ENCODE measurements around the gene CLEC18A.

Gene CLEC18A

GRCh38 chr16:69936751-69937211 is 14.4 kb upstream of the CLEC18A start:
- Histone ChIP-seq H3K36me3 (peaks cover 4% of the 10 kb centered on the region; the same call in 1 of the 2 replicates), H3K9me3 (no peaks in the 10 kb centered on the region), H3K4me3 (ENCODE audit: low read depth, low read length) (no peak overlapping the region), H3K27me3 (no peaks in the 10 kb centered on the region), H3K4me1 (peaks cover under 1% of the 10 kb centered on the region)
- TF ChIP-seq CTCF (IDR thresholded peaks at IDR 0.05; ENCODE audit: low read depth, low read length): no peak
- no peak for DNase-seq

GRCh38 chr16:69937465-69937951 is 13.6 kb upstream of the CLEC18A start:
- peak; percentile 29; the same call in 1 of the 2 replicates for TF ChIP-seq CTCF (IDR thresholded peaks at IDR 0.05; ENCODE audit: low read depth, low read length)
- Histone ChIP-seq H3K4me1 (peaks cover 8% of the 10 kb centered on the region), H3K4me3 (ENCODE audit: low read depth, low read length) (no peak overlapping the region), H3K36me3 (peaks cover 4% of the 10 kb centered on the region; the same call in 1 of the 2 replicates), H3K27me3 (no peaks in the 10 kb centered on the region), H3K9me3 (no peaks in the 10 kb centered on the region)
- no peak for DNase-seq

DNA sequence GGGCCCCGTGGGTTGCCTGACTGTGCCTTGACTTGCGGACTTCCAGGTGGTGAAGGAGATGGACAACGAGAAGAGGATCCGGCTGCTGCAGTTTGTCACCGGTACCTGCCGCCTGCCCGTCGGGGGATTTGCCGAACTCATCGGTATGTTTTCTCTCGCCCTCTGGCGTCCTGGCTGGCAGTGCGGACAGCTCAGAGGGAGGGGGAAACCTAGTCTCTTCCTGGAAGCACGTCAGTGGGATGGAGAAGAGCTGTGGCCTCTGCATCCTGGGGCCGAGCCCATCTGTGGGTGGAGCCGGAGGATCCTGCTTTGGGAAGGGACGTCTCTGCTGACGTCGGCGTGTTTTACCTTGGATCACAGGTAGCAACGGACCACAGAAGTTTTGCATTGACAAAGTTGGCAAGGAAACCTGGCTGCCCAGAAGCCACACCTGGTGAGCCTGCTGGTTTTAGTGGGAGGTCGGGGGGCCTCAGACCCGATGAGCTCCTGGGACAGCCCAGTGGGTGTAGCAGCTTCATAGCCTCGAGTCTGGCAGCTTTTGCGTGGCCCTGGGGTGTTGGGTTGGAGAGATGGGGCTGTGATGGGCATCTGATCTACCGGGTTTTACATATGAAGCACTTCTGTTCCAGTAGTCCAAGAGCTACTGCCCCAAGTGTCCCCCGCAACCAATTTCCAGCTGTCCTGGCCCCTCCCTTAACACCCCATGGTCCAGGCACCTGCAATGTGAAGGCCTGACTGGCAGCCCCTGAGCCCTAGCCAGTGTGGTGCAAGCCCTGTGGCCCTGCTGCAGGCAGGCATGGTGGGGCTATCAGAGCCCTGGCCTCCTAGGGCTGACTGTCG is 11.9 kb upstream of the CLEC18A start:
- no peak for TF ChIP-seq CTCF (IDR thresholded peaks at IDR 0.05; ENCODE audit: low read depth, low read length)
- no peak for DNase-seq
- no peaks in the 10 kb centered on the region for H3K9me3 ChIP-seq

GRCh38 chr16:69939821-69940585 is 11.1 kb upstream of the CLEC18A start:
- DNase-seq: no peak
- Histone ChIP-seq H3K4me3 (ENCODE audit: low read depth, low read length) (no peak overlapping the region), H3K9me3 (no peaks in the 10 kb centered on the region), H3K27me3 (no peaks in the 10 kb centered on the region), H3K36me3 (peaks cover 4% of the 10 kb centered on the region; the same call in 1 of the 2 replicates), H3K4me1 (peaks cover 18% of the 10 kb centered on the region)
- TF ChIP-seq CTCF (IDR thresholded peaks at IDR 0.05; ENCODE audit: low read depth, low read length): no peak

More for the DNA sequence above, 11.9 kb upstream of the CLEC18A start:
- no peaks in the 10 kb centered on the region for H3K27me3 ChIP-seq
- H3K4me1 ChIP-seq: peaks cover 18% of the 10 kb centered on the region
- H3K4me3 ChIP-seq (ENCODE audit: low read depth, low read length): no peak overlapping the region
- peaks cover 4% of the 10 kb centered on the region; the same call in 1 of the 2 replicates for H3K36me3 ChIP-seq

- peaks cover 4% of the 10 kb centered on the region; the same call in 1 of the 2 replicates for H3K36me3 ChIP-seq
- no peak overlapping the region for H3K4me3 ChIP-seq (ENCODE audit: low read depth, low read length)
- H3K4me1 ChIP-seq: peaks cover 18% of the 10 kb centered on the region
- DNase-seq: no peak
- TF ChIP-seq CTCF (IDR thresholded peaks at IDR 0.05; ENCODE audit: low read depth, low read length): no peak
- H3K9me3 ChIP-seq: no peaks in the 10 kb centered on the region
- no peaks in the 10 kb centered on the region for H3K27me3 ChIP-seq
These were observed 10.5 kb upstream of the CLEC18A start for GRCh38 chr16:69940676-69941075.

All from BE2C (cell line).